H9 (cell line): ENCODE measurements around the gene FADS2. TPM values are rescaled to one million over a fixed set of nuclear protein-coding genes. Genes with fewer than 3 reads are reported as not detected.

Experiments used
- DNase-seq: peaks from one replicate; pipeline ENCODE4 v3.0.0-alpha.2; 2017
- H2AFZ ChIP-seq: one replicate; pipeline ENCODE4 v1.6.1; 2013; ENCODE audit warnings: mild to moderate bottlenecking, low read length, control low read depth, moderate library complexity
- H2AK5ac ChIP-seq: 2 replicates; pipeline ENCODE4 v1.6.1; 2013; ENCODE audit warnings: low read length, control low read depth, mixed read lengths; ENCODE audit not compliant: insufficient read length
- H2BK120ac ChIP-seq: one replicate; pipeline ENCODE4 v1.6.1; 2013; ENCODE audit warnings: low read depth, mild to moderate bottlenecking, low read length, control low read depth, inconsistent platforms; ENCODE audit not compliant: poor library complexity, severe bottlenecking
- H2BK12ac ChIP-seq: 2 replicates; pipeline ENCODE4 v1.6.1; 2013; ENCODE audit warnings: low read length, control low read depth, mixed read lengths, low read depth; ENCODE audit not compliant: insufficient read length
- H2BK15ac ChIP-seq: 2 replicates; pipeline ENCODE4 v1.6.1; 2013; ENCODE audit warnings: low read depth, low read length, control low read depth
- H2BK20ac ChIP-seq: one replicate; pipeline ENCODE4 v1.6.1; 2013; ENCODE audit warnings: low read depth, mild to moderate bottlenecking, low read length, control low read depth, inconsistent platforms; ENCODE audit not compliant: poor library complexity, severe bottlenecking
- H2BK5ac ChIP-seq: 2 replicates; pipeline ENCODE4 v1.6.1; 2013; ENCODE audit warnings: low read length, control low read depth, mixed read lengths; ENCODE audit not compliant: insufficient read length
- H3K14ac ChIP-seq: 2 replicates; pipeline ENCODE4 v1.6.1; 2013; ENCODE audit warnings: low read length, control low read depth; ENCODE audit not compliant: insufficient read depth
- H3K18ac ChIP-seq: 2 replicates; pipeline ENCODE4 v1.6.1; 2013; ENCODE audit warnings: low read depth, mild to moderate bottlenecking, mixed read lengths, low read length, control low read depth; ENCODE audit not compliant: insufficient read length
- H3K23ac ChIP-seq: 2 replicates; pipeline ENCODE4 v1.6.1; 2013; ENCODE audit warnings: low read length, control low read depth, mixed read lengths, low read depth; ENCODE audit not compliant: insufficient read length
- H3K23me2 ChIP-seq: 2 replicates; pipeline ENCODE4 v1.6.1; 2013; ENCODE audit warnings: low read depth, mild to moderate bottlenecking, mixed read lengths, low read length, control low read depth; ENCODE audit not compliant: insufficient read length, poor library complexity, severe bottlenecking
- H3K27ac ChIP-seq: 2 replicates; pipeline ENCODE4 v1.5.1; 2013; ENCODE audit warnings: low read length, control low read depth, mixed read lengths, low read depth; ENCODE audit not compliant: insufficient read length
- H3K27me3 ChIP-seq: 2 replicates; pipeline ENCODE4 v1.6.1; 2013; ENCODE audit warnings: low read length, control low read depth, inconsistent platforms; ENCODE audit not compliant: insufficient read depth
- H3K4ac ChIP-seq: 2 replicates; pipeline ENCODE4 v1.6.1; 2013; ENCODE audit warnings: low read depth, mild to moderate bottlenecking, control low read depth, inconsistent platforms, low read length, moderate library complexity
- H3K4me1 ChIP-seq: 2 replicates; pipeline ENCODE4 v1.6.1; 2013; ENCODE audit warnings: low read length, control low read depth, inconsistent platforms; ENCODE audit not compliant: insufficient read depth
- H3K4me2 ChIP-seq: 2 replicates; pipeline ENCODE4 v1.6.1; 2013; ENCODE audit warnings: low read length, control low read depth, mixed read lengths; ENCODE audit not compliant: insufficient read length, insufficient read depth
- H3K56ac ChIP-seq: 2 replicates; pipeline ENCODE4 v1.6.1; 2013; ENCODE audit warnings: low read depth, mild to moderate bottlenecking, mixed read lengths, low read length, control low read depth; ENCODE audit not compliant: insufficient read length
- H3K79me1 ChIP-seq: 2 replicates; pipeline ENCODE4 v1.6.1; 2013; ENCODE audit warnings: low read depth, mild to moderate bottlenecking, moderate library complexity, low read length, control low read depth, inconsistent platforms; ENCODE audit not compliant: insufficient read depth, poor library complexity, severe bottlenecking
- H3K79me2 ChIP-seq: 2 replicates; pipeline ENCODE4 v1.6.1; 2013; ENCODE audit warnings: low read length, control low read depth, inconsistent platforms; ENCODE audit not compliant: insufficient read depth
- H3K9ac ChIP-seq: 2 replicates; pipeline ENCODE4 v1.6.1; 2013; ENCODE audit warnings: low read length, control low read depth, mixed read lengths; ENCODE audit not compliant: insufficient read length; ENCODE audit errors: extremely low read depth
- H3K9me3 ChIP-seq: one replicate; pipeline ENCODE4 v1.6.1; 2013; ENCODE audit warnings: low read depth, low read length, inconsistent platforms; ENCODE audit not compliant: control insufficient read depth
- H3T11ph ChIP-seq: one replicate; pipeline ENCODE4 v1.6.1; 2013; ENCODE audit warnings: mild to moderate bottlenecking, low read length, control low read depth, inconsistent platforms
- H4K20me1 ChIP-seq: one replicate; pipeline ENCODE4 v1.6.1; 2013; ENCODE audit not compliant: control insufficient read depth, insufficient read length, insufficient read depth
- H4K5ac ChIP-seq: 2 replicates; pipeline ENCODE4 v1.6.1; 2013; ENCODE audit warnings: low read depth, mild to moderate bottlenecking, mixed read lengths, low read length, control low read depth; ENCODE audit not compliant: insufficient read length
- H4K8ac ChIP-seq: replicated peaks from 2 replicates; pipeline ENCODE4 v1.6.1; 2013; ENCODE audit warnings: low read length, control low read depth, mixed read lengths, low read depth; ENCODE audit not compliant: insufficient read length
- H4K91ac ChIP-seq: 2 replicates; pipeline ENCODE4 v1.6.1; 2013; ENCODE audit warnings: low read depth, mild to moderate bottlenecking, moderate library complexity, mixed read lengths, low read length, control low read depth; ENCODE audit not compliant: insufficient read length
- H3K27ac Mint-ChIP-seq, 3 experiments: 2 replicates in 2 of 3; 3 replicates in 1 of 3; pipeline ENCODE4 v1.8.0; 2020 to 2021; ENCODE audit warnings: mixed read lengths in 3 of 3, mild to moderate bottlenecking in 1 of 3, moderate library complexity in 1 of 3
- H3K27me3 Mint-ChIP-seq: 2 replicates; pipeline ENCODE4 v1.8.0; 2021; ENCODE audit warnings: low read depth, mild to moderate bottlenecking, moderate library complexity, mixed read lengths
- H3K36me3 Mint-ChIP-seq, 3 experiments: 2 replicates in 2 of 3; 3 replicates in 1 of 3; pipeline ENCODE4 v1.8.0; 2020 to 2021; ENCODE audit warnings: low read depth in 3 of 3, mixed read lengths in 3 of 3; ENCODE audit not compliant: insufficient read depth in 1 of 3
- H3K4me1 Mint-ChIP-seq, 2 experiments: 2 replicates each; pipeline ENCODE4 v1.8.0; 2020; ENCODE audit warnings: mixed read lengths in 2 of 2
- H3K4me3 Mint-ChIP-seq, 2 experiments: 2 replicates in 1 of 2; 3 replicates in 1 of 2; pipeline ENCODE4 v1.8.0; 2020 to 2021; ENCODE audit warnings: mild to moderate bottlenecking in 2 of 2, mixed read lengths in 2 of 2, moderate library complexity in 1 of 2
- H3K9me3 Mint-ChIP-seq, 2 experiments: 2 replicates in 1 of 2; 3 replicates in 1 of 2; pipeline ENCODE4 v1.8.0; 2020; ENCODE audit warnings: mild to moderate bottlenecking in 2 of 2, mixed read lengths in 2 of 2, moderate library complexity in 1 of 2
- WGBS: extraction: QIAGEN DNeasy Blood & Tissue Kit; methylation state at CpG from one replicate; pipeline ENCODE4 v1.1.7; 2013; ENCODE audit warnings: missing lambda C conversion rate, low lambda C conversion rate, mixed read lengths; ENCODE audit not compliant: insufficient read length; ENCODE audit errors: extremely low coverage; 5-methylcytosine and 5-hydroxymethylcytosine counted together
- total RNA-seq: library from RNA; stranded (reverse); gene quantifications from 2 replicates; pipeline ENCODE4 v1.2.1, GENCODE V29; 2021
- TF ChIP-seq, protein P1 (sequence below): fragments of 200-600 bp; sonication (generic); conservative IDR thresholded peaks from 3 replicates; pipeline ENCODE4 v1.8.0; 2021; ENCODE audit warnings: antibody characterized with exemption, mild to moderate bottlenecking

The FADS2 gene
- total RNA-seq, 1 experiment from 2014 or later = 322 TPM

- no peak overlapping the region for H2BK120ac ChIP-seq
- no peaks in the 10 kb centered on the region for H3K23me2 ChIP-seq
- Mint-ChIP-seq H3K9me3 (no peaks in the 10 kb centered on the region), H3K27me3 (no peaks in the 10 kb centered on the region), H3K27ac (peak overlapping the region; percentile 71 to 86 (median 80); a peak in 4 of 7 replicates), H3K4me3 (peak overlapping the region in 1 of 2 experiments; percentile 13; a peak in 1 of 5 replicates), H3K36me3 (peaks cover 56 to 82% (median 77%) of the 10 kb centered on the region in 3 experiments), H3K4me1 (peaks cover 0 to 4% of the 10 kb centered on the region in 2 experiments; a peak in 1 of 4 replicates)
- H3K14ac ChIP-seq = no peak overlapping the region
- no peaks in the 10 kb centered on the region for H3K4me1 ChIP-seq
- no peak overlapping the region for H3K23ac ChIP-seq
- H2BK12ac ChIP-seq = no peak overlapping the region
- no peak overlapping the region for H3K4ac ChIP-seq
- H4K8ac ChIP-seq = no peak overlapping the region
- no peak overlapping the region for H2AFZ ChIP-seq
- H2BK5ac ChIP-seq = no peak overlapping the region
- no peak overlapping the region for H2BK15ac ChIP-seq
- no CpG with 5 or more reads among the region's 9 CpGs for WGBS
- DNase-seq = no peak
- no peak overlapping the region for H4K91ac ChIP-seq
- no peaks in the 10 kb centered on the region for H3K27me3 ChIP-seq
- H3T11ph ChIP-seq = no peak overlapping the region
- no peaks in the 10 kb centered on the region for H3K79me2 ChIP-seq
- no peaks in the 10 kb centered on the region for H3K79me1 ChIP-seq
- H3K56ac ChIP-seq = no peak overlapping the region
- no peaks in the 10 kb centered on the region for H4K20me1 ChIP-seq
- no peak overlapping the region for H3K18ac ChIP-seq
- no peak overlapping the region for H2BK20ac ChIP-seq
- H2AK5ac ChIP-seq = no peak overlapping the region
- no peak overlapping the region for H3K9ac ChIP-seq
- TF ChIP-seq, protein P1, sequence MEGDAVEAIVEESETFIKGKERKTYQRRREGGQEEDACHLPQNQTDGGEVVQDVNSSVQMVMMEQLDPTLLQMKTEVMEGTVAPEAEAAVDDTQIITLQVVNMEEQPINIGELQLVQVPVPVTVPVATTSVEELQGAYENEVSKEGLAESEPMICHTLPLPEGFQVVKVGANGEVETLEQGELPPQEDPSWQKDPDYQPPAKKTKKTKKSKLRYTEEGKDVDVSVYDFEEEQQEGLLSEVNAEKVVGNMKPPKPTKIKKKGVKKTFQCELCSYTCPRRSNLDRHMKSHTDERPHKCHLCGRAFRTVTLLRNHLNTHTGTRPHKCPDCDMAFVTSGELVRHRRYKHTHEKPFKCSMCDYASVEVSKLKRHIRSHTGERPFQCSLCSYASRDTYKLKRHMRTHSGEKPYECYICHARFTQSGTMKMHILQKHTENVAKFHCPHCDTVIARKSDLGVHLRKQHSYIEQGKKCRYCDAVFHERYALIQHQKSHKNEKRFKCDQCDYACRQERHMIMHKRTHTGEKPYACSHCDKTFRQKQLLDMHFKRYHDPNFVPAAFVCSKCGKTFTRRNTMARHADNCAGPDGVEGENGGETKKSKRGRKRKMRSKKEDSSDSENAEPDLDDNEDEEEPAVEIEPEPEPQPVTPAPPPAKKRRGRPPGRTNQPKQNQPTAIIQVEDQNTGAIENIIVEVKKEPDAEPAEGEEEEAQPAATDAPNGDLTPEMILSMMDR = no peak
- H3K4me2 ChIP-seq = no peak overlapping the region
- no peaks in the 10 kb centered on the region for H3K9me3 ChIP-seq
- no peak overlapping the region for H3K27ac ChIP-seq
- H4K5ac ChIP-seq = no peak overlapping the region
Measured at GRCh38 chr11:61861634-61862033, 33.5 kb downstream of the FADS2 start.
